GM12878 (cell line): ENCODE data around the gene MXI1. TPM values are rescaled to one million over a fixed set of nuclear protein-coding genes. Genes with fewer than 3 reads are reported as not detected.

Experiments used
- ATAC-seq: fragments of 200-7000 bp; cut with Tn5 transposase; 3 replicates; pipeline ENCODE4 v1.9.1; 2020; ENCODE audit warnings: mild to moderate bottlenecking, moderate library complexity
- BruUV-seq: library from RNA; stranded (reverse); fragments of 400-500 nt; replicated peaks from 2 replicates; lab custom pipeline; 2021; lab: Mats Ljungman, UMichigan
- CTCF ChIA-PET: fragments of 300-600 bp; sonication (Branson Sonifier 250); formaldehyde crosslinking; extraction: SDS; loops from one replicate; lab custom pipeline; 2021; ENCODE audit warnings: inconsistent platforms; lab: Yijun Ruan, JAX
- POLR2A ChIA-PET: fragments of 350-600 bp; formaldehyde crosslinking; extraction: SDS; loops from one replicate; lab custom pipeline; 2021; ENCODE audit warnings: inconsistent platforms; lab: Charles Lee
- RAD21 ChIA-PET: fragments of 300-600 bp; sonication (Branson Sonifier 250); formaldehyde crosslinking; loops from one replicate; lab custom pipeline; 2023; ENCODE audit warnings: antibody characterized with exemption; ENCODE audit not compliant: unreplicated experiment; lab: Charles Lee
- SMC1A ChIA-PET: fragments of 300-600 bp; sonication (Branson Sonifier 250); formaldehyde crosslinking; loops from one replicate; lab custom pipeline; 2023; ENCODE audit not compliant: unreplicated experiment, uncharacterized antibody; lab: Charles Lee
- DNase-seq: peaks from one replicate; pipeline ENCODE4 v3.0.0-alpha.2; 2011; ENCODE audit warnings: low read depth, low spot score
- FAIRE-seq: peaks from 3 replicates; lab custom pipeline; 2011; peaks lifted over from hg19 to GRCh38; lab: Jason Lieb, UNC
- H2AFZ ChIP-seq: 2 replicates; pipeline ENCODE4 v1.6.0; 2011; ENCODE audit warnings: low read depth, low read length, control low read depth; ENCODE audit not compliant: control insufficient read depth
- H3K27ac ChIP-seq: 2 replicates; pipeline ENCODE4 v1.5.1; 2011; ENCODE audit warnings: control low read depth; ENCODE audit not compliant: control insufficient read depth, insufficient read depth
- H3K27me3 ChIP-seq, 2 experiments: replicated peaks in 1 of 2; 2 replicates each; pipeline versions ENCODE4 v1.6.0 to v1.6.1; 2011; ENCODE audit warnings: low read length in 1 of 2; ENCODE audit not compliant: control insufficient read depth in 2 of 2, insufficient read depth in 2 of 2
- H3K36me3 ChIP-seq, 2 experiments: 2 replicates each; pipeline ENCODE4 v1.5.1; 2011; ENCODE audit warnings: low read length in 1 of 2; ENCODE audit not compliant: control insufficient read depth in 2 of 2, insufficient read depth in 2 of 2
- H3K4me1 ChIP-seq: 2 replicates; pipeline ENCODE4 v1.6.1; 2011; ENCODE audit warnings: mild to moderate bottlenecking, low read length, moderate library complexity, mixed read lengths; ENCODE audit not compliant: control insufficient read depth, insufficient read depth
- H3K4me2 ChIP-seq: 2 replicates; pipeline ENCODE4 v1.6.0; 2011; ENCODE audit warnings: control low read depth; ENCODE audit not compliant: control insufficient read depth, insufficient read depth
- H3K4me3 ChIP-seq: fragments of 200-600 bp; sonication (generic); 2 replicates; pipeline ENCODE4 v1.5.1; 2016
- H3K79me2 ChIP-seq: 2 replicates; pipeline ENCODE4 v1.6.0; 2011; ENCODE audit warnings: low read length; ENCODE audit not compliant: control insufficient read depth, insufficient read depth
- H3K9ac ChIP-seq: 2 replicates; pipeline ENCODE4 v1.8.0; 2011; ENCODE audit warnings: low read length, control low read depth, mixed read lengths; ENCODE audit not compliant: control insufficient read depth, insufficient read depth
- H3K9me3 ChIP-seq: replicated peaks from 3 replicates; pipeline ENCODE4 v1.5.1; 2011; ENCODE audit warnings: mild to moderate bottlenecking, low read length; ENCODE audit not compliant: control insufficient read depth, insufficient read depth
- H4K20me1 ChIP-seq: 2 replicates; pipeline ENCODE4 v1.6.0; 2011; ENCODE audit not compliant: control insufficient read depth, insufficient read depth
- BRCA1 ChIP-seq: IDR thresholded peaks from 2 replicates; pipeline ENCODE4 v1.6.1; 2011; ENCODE audit warnings: low read depth, low read length, improper control_type of control experiment
- MTA3 ChIP-seq: IDR thresholded peaks from 2 replicates; pipeline ENCODE4 v1.6.1; 2012; ENCODE audit warnings: low read length, inconsistent platforms, borderline replicate concordance
- MYB ChIP-seq: fragments of 150-350 bp; IDR thresholded peaks from 2 replicates; pipeline ENCODE4 v1.6.1; 2014; ENCODE audit warnings: mild to moderate bottlenecking, low read depth, low read length, borderline replicate concordance
- NFXL1 ChIP-seq: fragments of 450-650 bp; IDR thresholded peaks from 2 replicates; pipeline ENCODE4 v1.6.1; 2017; ENCODE audit warnings: antibody characterized with exemption, mild to moderate bottlenecking, borderline replicate concordance
- RFX5 ChIP-seq: IDR thresholded peaks from 2 replicates; pipeline ENCODE4 v1.6.1; 2011; ENCODE audit warnings: low read depth, low read length, improper control_type of control experiment
- SMAD5 ChIP-seq: IDR thresholded peaks from 2 replicates; pipeline ENCODE4 v1.6.1; 2016; ENCODE audit warnings: antibody characterized with exemption, low read depth
- SPI1 ChIP-seq: IDR thresholded peaks from 2 replicates; pipeline ENCODE4 v1.6.1; 2011; ENCODE audit warnings: low read depth, mild to moderate bottlenecking, low read length, moderate library complexity, borderline replicate concordance; ENCODE audit not compliant: insufficient read depth
- USF1 ChIP-seq: IDR thresholded peaks from 2 replicates; pipeline ENCODE4 v1.6.1; 2011; ENCODE audit warnings: borderline replicate concordance, low read depth, mild to moderate bottlenecking, moderate library complexity, mixed read lengths, low read length; ENCODE audit not compliant: insufficient read depth; ENCODE audit errors: extremely low read length
- YY1 ChIP-seq: IDR thresholded peaks from 2 replicates; pipeline ENCODE4 v1.6.1; 2011; ENCODE audit warnings: low read depth, mild to moderate bottlenecking, low read length
- ZNF24 ChIP-seq: fragments of 450-650 bp; IDR thresholded peaks from 2 replicates; pipeline ENCODE4 v1.6.1; 2017; ENCODE audit warnings: antibody characterized with exemption, mild to moderate bottlenecking
- WGBS: methylation state at CpG from one replicate; pipeline ENCODE4 v1.1.6; 2016; ENCODE audit warnings: low lambda C conversion rate; ENCODE audit not compliant: insufficient replicate concordance, insufficient coverage; ENCODE audit errors: missing lambda C conversion rate; 5-methylcytosine and 5-hydroxymethylcytosine counted together
- in situ Hi-C: fragments of 300-500 bp; cut with MboI; formaldehyde crosslinking; loops from 9 replicates; pipeline ENCODE4 v1.14.3; 2018; ENCODE audit warnings: mixed read lengths
- intact Hi-C: fragments of 100-400 bp; cut with micrococcal nuclease; formaldehyde crosslinking; loops from one replicate; pipeline ENCODE4 v1.14.2; 2022; ENCODE audit not compliant: unreplicated experiment
- polyA plus RNA-seq, 11 experiments: library from polyadenylated mRNA; depleted of rRNA in 4 of 11; unstranded in 6 of 11; stranded (reverse) in 5 of 11; fragments of >200 nt; fragmentation: Nextera tagmentation in 4 of 11; fragmentation: Illumina TruSeq in 1 of 11; extraction: Ambion mirVana in 4 of 11; extraction: Trizol in 1 of 11; gene quantifications; 1 replicate in 1 of 11; 2 replicates in 10 of 11; pipeline versions ENCODE4 v1.2.1 to v1.2.3, GENCODE V29; 2011 to 2016; ENCODE audit warnings: inconsistent platforms in 2 of 11, missing spikeins in 2 of 11, low read depth in 1 of 11
- total RNA-seq, 4 experiments: library from RNA; depleted of rRNA in 3 of 4; stranded (reverse); fragments of >200 nt in 3 of 4; fragmentation: Illumina TruSeq in 1 of 4; extraction: Trizol in 1 of 4; gene quantifications; 2 replicates each; pipeline versions ENCODE4 v1.2.1 to v1.2.3, GENCODE V29; 2013 to 2021
- TF ChIP-seq, protein P1 (sequence below): fragments of 450-650 bp; IDR thresholded peaks from 2 replicates; pipeline ENCODE4 v1.6.1; 2017; ENCODE audit warnings: mild to moderate bottlenecking, moderate library complexity
- TF ChIP-seq, protein P2 (sequence below): IDR thresholded peaks from 2 replicates; pipeline ENCODE4 v1.6.1; 2012; ENCODE audit warnings: low read length, inconsistent platforms

Gene MXI1
- total and polyA plus RNA-seq, 10 of the 15 experiments (the other 5 are each of a cell fraction or from before 2014, with no cell fraction given): 0.23 to 8.0 (median 0.41) TPM

DNA sequence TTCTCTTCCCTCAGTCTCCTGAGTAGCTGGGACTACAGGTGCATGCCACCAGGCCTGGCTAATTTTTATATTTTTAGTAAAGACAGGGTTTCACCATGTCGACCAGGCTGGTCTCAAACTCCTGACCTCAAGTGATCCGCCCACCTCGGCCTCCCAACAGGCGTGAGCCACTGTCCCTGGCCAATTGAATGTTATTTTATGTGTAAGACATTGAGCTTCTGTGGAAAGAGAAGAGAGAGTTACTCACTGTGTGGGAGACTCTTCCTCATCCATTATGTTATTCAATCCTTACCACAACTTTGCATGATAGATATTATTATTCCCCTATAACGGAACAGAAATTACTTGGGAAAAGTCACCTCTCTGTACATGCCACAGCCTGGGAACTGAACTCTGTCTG, 32.6 kb upstream of the MXI1 start:
- Histone ChIP-seq H3K9ac (no peak overlapping the region), H2AFZ (no peak overlapping the region), H3K36me3 (no peaks in the 10 kb centered on the region), H3K4me1 (no peaks in the 10 kb centered on the region), H3K27me3 (peaks cover 2 to 4% of the 10 kb centered on the region in 2 experiments; a peak in 3 of 4 replicates), H3K9me3 (no peaks in the 10 kb centered on the region), H3K4me3 (no peak overlapping the region), H3K27ac (no peak overlapping the region), H4K20me1 (no peaks in the 10 kb centered on the region), H3K79me2 (no peaks in the 10 kb centered on the region), H3K4me2 (no peak overlapping the region)
- ChIA-PET RAD21 (no interaction called here), SMC1A (interaction anchor here (1.3 kb wide), 1 partner anchor 32 kb away, joined by 3 read pairs; no protein-coding TSS in a partner anchor), CTCF (interaction anchor here (1.5 kb wide), 1 partner anchor 16 kb away, joined by 4 read pairs; no protein-coding TSS in a partner anchor), POLR2A (no interaction called here)
- intact Hi-C loops: no loop called here
- in situ Hi-C loops: no loop called here
- 44% methylated on average over 5 of the region's 5 CpGs for WGBS
- DNase-seq (no peak), FAIRE-seq (no peak), ATAC-seq (no peak)
- no peak for TF ChIP-seq SPI1
- TF ChIP-seq USF1: no peak
- BruUV-seq: no TSS peak

DNA sequence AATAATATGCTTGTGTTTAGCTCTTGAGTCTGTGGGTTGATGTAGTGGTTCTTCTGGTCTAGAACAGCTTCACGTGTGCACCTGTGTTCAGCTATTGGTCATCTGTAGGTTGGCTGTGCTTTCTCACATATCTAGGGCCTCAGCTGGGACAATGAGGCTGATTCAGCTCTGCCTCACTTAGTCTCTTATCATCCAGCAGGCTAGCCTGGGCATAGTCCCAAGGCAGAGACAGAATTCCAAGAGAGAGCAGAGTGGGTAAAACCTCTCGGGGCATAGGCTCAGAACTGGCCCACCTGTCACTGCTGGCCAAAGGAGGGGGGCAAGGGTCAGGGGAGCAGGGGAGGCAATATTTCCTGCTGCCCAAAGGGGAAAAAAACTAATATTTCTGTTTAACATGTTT, 32.0 kb upstream of the MXI1 start:
- FAIRE-seq (no peak), ATAC-seq (no peak)
- POLR2A ChIA-PET: no interaction called here
- TF ChIP-seq BRCA1: no peak
- no peak for TF ChIP-seq SMAD5
- TF ChIP-seq NFXL1: no peak
- TF ChIP-seq YY1: no peak
- TF ChIP-seq ZNF24: no peak
- no peak for TF ChIP-seq MTA3
- TF ChIP-seq, protein P1, sequence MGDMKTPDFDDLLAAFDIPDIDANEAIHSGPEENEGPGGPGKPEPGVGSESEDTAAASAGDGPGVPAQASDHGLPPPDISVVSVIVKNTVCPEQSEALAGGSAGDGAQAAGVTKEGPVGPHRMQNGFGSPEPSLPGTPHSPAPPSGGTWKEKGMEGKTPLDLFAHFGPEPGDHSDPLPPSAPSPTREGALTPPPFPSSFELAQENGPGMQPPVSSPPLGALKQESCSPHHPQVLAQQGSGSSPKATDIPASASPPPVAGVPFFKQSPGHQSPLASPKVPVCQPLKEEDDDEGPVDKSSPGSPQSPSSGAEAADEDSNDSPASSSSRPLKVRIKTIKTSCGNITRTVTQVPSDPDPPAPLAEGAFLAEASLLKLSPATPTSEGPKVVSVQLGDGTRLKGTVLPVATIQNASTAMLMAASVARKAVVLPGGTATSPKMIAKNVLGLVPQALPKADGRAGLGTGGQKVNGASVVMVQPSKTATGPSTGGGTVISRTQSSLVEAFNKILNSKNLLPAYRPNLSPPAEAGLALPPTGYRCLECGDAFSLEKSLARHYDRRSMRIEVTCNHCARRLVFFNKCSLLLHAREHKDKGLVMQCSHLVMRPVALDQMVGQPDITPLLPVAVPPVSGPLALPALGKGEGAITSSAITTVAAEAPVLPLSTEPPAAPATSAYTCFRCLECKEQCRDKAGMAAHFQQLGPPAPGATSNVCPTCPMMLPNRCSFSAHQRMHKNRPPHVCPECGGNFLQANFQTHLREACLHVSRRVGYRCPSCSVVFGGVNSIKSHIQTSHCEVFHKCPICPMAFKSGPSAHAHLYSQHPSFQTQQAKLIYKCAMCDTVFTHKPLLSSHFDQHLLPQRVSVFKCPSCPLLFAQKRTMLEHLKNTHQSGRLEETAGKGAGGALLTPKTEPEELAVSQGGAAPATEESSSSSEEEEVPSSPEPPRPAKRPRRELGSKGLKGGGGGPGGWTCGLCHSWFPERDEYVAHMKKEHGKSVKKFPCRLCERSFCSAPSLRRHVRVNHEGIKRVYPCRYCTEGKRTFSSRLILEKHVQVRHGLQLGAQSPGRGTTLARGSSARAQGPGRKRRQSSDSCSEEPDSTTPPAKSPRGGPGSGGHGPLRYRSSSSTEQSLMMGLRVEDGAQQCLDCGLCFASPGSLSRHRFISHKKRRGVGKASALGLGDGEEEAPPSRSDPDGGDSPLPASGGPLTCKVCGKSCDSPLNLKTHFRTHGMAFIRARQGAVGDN: no peak
- TF ChIP-seq, protein P2, sequence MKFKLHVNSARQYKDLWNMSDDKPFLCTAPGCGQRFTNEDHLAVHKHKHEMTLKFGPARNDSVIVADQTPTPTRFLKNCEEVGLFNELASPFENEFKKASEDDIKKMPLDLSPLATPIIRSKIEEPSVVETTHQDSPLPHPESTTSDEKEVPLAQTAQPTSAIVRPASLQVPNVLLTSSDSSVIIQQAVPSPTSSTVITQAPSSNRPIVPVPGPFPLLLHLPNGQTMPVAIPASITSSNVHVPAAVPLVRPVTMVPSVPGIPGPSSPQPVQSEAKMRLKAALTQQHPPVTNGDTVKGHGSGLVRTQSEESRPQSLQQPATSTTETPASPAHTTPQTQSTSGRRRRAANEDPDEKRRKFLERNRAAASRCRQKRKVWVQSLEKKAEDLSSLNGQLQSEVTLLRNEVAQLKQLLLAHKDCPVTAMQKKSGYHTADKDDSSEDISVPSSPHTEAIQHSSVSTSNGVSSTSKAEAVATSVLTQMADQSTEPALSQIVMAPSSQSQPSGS: no peak
- TF ChIP-seq RFX5: no peak
- TF ChIP-seq MYB: no peak

More for the DNA sequence above, 32.0 kb upstream of the MXI1 start:
- H2AFZ ChIP-seq: no peak overlapping the region
- intact Hi-C loops: no loop called here
- RAD21 ChIA-PET: no interaction called here
- no peaks in the 10 kb centered on the region for H3K4me1 ChIP-seq
- H3K27me3 ChIP-seq: peaks cover 1 to 4% of the 10 kb centered on the region in 2 experiments; a peak in 3 of 4 replicates
- H3K9ac ChIP-seq: no peak overlapping the region
- CTCF ChIA-PET: interaction anchor here (1.5 kb wide), 1 partner anchor 16 kb away, joined by 4 read pairs; no protein-coding TSS in a partner anchor
- no peak overlapping the region for H3K4me2 ChIP-seq
- H4K20me1 ChIP-seq: no peaks in the 10 kb centered on the region
- no peaks in the 10 kb centered on the region for H3K79me2 ChIP-seq
- BruUV-seq: no TSS peak
- no peaks in the 10 kb centered on the region for H3K9me3 ChIP-seq
- no peak for DNase-seq
- no peaks in the 10 kb centered on the region for H3K36me3 ChIP-seq
- in situ Hi-C loops: no loop called here
- H3K27ac ChIP-seq: no peak overlapping the region
- 23% methylated on average over 2 of the region's 2 CpGs for WGBS
- SMC1A ChIA-PET: no interaction called here
- H3K4me3 ChIP-seq: no peak overlapping the region
